Esophagus muscularis mucosa (tissue), 4 donors: Measurements from ENCODE around the gene NUP62. TPM values are rescaled to one million over a fixed set of nuclear protein-coding genes. Genes with fewer than 3 reads are reported as not detected.

Source experiments
- DNase-seq: peaks from one replicate; pipeline ENCODE4 v3.0.0-alpha.2; 2017; ENCODE audit errors: extremely low spot score
- H3K27ac ChIP-seq, 4 donors: fragments of 200-600 bp; sonication (generic); replicated peaks in 1 of 4; 1 replicate in 3 of 4; 2 replicates in 1 of 4; pipeline ENCODE4 v1.5.1; 2016 to 2019; ENCODE audit warnings: mild to moderate bottlenecking in 1 of 4
- H3K27me3 ChIP-seq, 4 donors: fragments of 200-600 bp; sonication (generic); one replicate each; pipeline versions ENCODE4 v1.5.1 to v1.6.0; 2016 to 2019
- H3K36me3 ChIP-seq, 4 donors: fragments of 200-600 bp; sonication (generic); one replicate each; pipeline ENCODE4 v1.5.1; 2016 to 2019
- H3K4me1 ChIP-seq, 4 donors: fragments of 200-600 bp; sonication (generic); one replicate each; pipeline ENCODE4 v1.5.1; 2016 to 2019
- H3K4me3 ChIP-seq, 4 donors: fragments of 200-600 bp; sonication (generic); 1 replicate in 2 of 4; 2 replicates in 2 of 4; pipeline ENCODE4 v1.5.1; 2016 to 2019; ENCODE audit warnings: mild to moderate bottlenecking in 4 of 4, moderate library complexity in 1 of 4
- H3K9me3 ChIP-seq, 4 donors: fragments of 200-600 bp; sonication (generic); 1 replicate in 3 of 4; 2 replicates in 1 of 4; pipeline ENCODE4 v1.5.1; 2016 to 2019
- EP300 ChIP-seq: sonication (generic); formaldehyde crosslinking; IDR thresholded peaks from one replicate; pipeline ENCODE4 v1.6.1; 2017; ENCODE audit warnings: antibody characterized with exemption
- POLR2A ChIP-seq: fragments of 450-650 bp; IDR thresholded peaks from one replicate; pipeline ENCODE4 v1.6.1; 2017; ENCODE audit warnings: antibody characterized with exemption, moderate library complexity, mild to moderate bottlenecking, low read depth
- POLR2AphosphoS5 ChIP-seq, 2 donors: sonication (generic); formaldehyde crosslinking; IDR thresholded peaks; one replicate each; pipeline ENCODE4 v1.6.1; 2017; ENCODE audit warnings: antibody characterized with exemption in 2 of 2
- WGBS: methylation state at CpG from one replicate; pipeline ENCODE4 v1.1.5; 2018; 5-methylcytosine and 5-hydroxymethylcytosine counted together
- intact Hi-C: fragments of 100-400 bp; cut with DNase I; formaldehyde crosslinking; loops from one replicate; pipeline ENCODE4 v1.15.1; 2023
- total RNA-seq, 4 donors: library from RNA; depleted of rRNA; stranded (reverse); fragments of >200 nt; gene quantifications; one replicate each; pipeline versions ENCODE4 v1.1.0 to v1.2.1, GENCODE V29; 2016
- TF ChIP-seq, protein P1 (sequence below), 3 experiments: fragments of 200-600 bp in 2 of 3; fragments of 450-650 bp in 1 of 3; sonication (generic) in 2 of 3; IDR thresholded peaks; one replicate each; pipeline ENCODE4 v1.5.1; 2017 to 2019; ENCODE audit warnings: antibody characterized with exemption in 3 of 3, mild to moderate bottlenecking in 2 of 3, moderate library complexity in 1 of 3

NUP62 gene
- total RNA-seq, 4 donors from 2014 or later: 27.0 to 44.3 (median 35.9) TPM

DNA sequence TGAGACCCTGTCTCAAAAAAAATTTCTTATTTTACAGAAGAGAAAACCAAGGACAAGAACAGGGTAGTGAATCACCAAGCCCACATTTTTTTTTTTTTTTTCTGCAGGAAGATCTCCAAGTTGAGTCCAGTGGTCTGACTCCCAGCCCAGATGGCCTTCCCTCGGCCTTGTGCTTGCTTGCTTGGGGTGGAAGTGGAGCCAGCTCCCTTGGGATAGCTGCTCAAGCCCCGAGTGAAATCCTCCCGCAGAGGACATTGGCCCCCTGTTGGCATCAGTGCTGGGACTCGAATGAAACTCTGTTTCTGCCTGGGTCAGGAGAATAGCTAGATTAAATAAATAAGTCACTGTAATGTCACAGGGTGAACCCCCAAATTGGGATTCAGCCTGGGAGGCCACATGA lies 9.4 kb upstream of the NUP62 start:
- WGBS: 91% methylated on average over 3 of the region's 4 CpGs
- intact Hi-C loops: no loop called here
- TF ChIP-seq, protein P1, sequence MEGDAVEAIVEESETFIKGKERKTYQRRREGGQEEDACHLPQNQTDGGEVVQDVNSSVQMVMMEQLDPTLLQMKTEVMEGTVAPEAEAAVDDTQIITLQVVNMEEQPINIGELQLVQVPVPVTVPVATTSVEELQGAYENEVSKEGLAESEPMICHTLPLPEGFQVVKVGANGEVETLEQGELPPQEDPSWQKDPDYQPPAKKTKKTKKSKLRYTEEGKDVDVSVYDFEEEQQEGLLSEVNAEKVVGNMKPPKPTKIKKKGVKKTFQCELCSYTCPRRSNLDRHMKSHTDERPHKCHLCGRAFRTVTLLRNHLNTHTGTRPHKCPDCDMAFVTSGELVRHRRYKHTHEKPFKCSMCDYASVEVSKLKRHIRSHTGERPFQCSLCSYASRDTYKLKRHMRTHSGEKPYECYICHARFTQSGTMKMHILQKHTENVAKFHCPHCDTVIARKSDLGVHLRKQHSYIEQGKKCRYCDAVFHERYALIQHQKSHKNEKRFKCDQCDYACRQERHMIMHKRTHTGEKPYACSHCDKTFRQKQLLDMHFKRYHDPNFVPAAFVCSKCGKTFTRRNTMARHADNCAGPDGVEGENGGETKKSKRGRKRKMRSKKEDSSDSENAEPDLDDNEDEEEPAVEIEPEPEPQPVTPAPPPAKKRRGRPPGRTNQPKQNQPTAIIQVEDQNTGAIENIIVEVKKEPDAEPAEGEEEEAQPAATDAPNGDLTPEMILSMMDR (IDR thresholded peaks at IDR 0.05): no peak
- no peak for TF ChIP-seq POLR2A
- TF ChIP-seq POLR2AphosphoS5 (IDR thresholded peaks at IDR 0.05): no peak
- TF ChIP-seq EP300: no peak
- Histone ChIP-seq H3K4me3 (no peak overlapping the region), H3K9me3 (no peaks in the 10 kb centered on the region), H3K4me1 (peaks cover 6 to 9% (median 9%) of the 10 kb centered on the region in 4 donors), H3K27me3 (peaks cover 0 to 8% (median 0%) of the 10 kb centered on the region in 4 donors), H3K36me3 (no peaks in the 10 kb centered on the region), H3K27ac (no peak overlapping the region)
- no peak for DNase-seq

DNA sequence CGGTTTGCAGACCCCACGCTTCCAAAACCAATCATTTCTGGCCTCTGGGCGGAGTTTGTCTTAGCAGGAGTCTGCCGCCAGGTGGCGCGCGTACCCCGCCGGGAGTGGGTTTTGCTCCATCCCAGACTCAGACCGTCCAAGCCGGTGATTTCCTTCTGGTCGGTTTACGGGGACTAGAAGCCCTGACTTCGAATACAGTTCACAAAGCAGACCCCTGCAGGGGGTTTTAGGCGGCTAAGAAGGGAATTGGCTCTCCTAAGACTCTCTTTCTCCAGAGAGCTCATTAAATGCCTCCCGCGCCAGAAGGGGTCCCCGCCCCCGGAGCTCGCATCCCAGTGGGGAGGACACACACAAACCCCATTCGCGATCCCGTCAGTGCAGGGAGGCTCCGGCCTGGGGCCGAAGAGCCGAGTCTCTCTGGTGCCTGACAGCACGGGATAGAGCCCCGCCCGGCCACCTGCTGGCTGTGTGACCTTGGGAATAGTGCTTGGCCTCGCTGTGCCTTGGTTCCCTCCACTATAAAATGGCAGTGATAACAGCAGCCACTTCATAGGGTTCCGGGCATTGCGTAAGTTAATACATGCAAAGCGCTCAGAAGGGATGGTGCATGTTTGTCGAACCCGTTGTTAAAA lies 8.6 kb upstream of the NUP62 start:
- peaks cover 0 to 4% (median under 1%) of the 10 kb centered on the region in 4 donors for H3K36me3 ChIP-seq
- H3K4me1 ChIP-seq: peaks cover 6 to 9% (median 9%) of the 10 kb centered on the region in 4 donors
- H3K27ac ChIP-seq: no peak overlapping the region
- intact Hi-C loops: loop anchor here (2.0 kb wide), 1 partner anchor 45 kb away; no protein-coding TSS in a partner anchor
- no peaks in the 10 kb centered on the region for H3K9me3 ChIP-seq
- H3K4me3 ChIP-seq: peak overlapping the region; percentile 27 to 34 (median 30)
- H3K27me3 ChIP-seq: peaks cover 0 to 8% (median 0%) of the 10 kb centered on the region in 4 donors
- WGBS: 23% methylated on average over 22 of the region's 35 CpGs
- peak in 1 of 2 donors; percentile 36 for TF ChIP-seq POLR2AphosphoS5 (IDR thresholded peaks at IDR 0.05)
- TF ChIP-seq, protein P1 (IDR thresholded peaks at IDR 0.05): peak; percentile 93 to 98 (median 96)
- no peak for TF ChIP-seq POLR2A
- no peak for TF ChIP-seq EP300
- DNase-seq: peak; percentile 95

DNA sequence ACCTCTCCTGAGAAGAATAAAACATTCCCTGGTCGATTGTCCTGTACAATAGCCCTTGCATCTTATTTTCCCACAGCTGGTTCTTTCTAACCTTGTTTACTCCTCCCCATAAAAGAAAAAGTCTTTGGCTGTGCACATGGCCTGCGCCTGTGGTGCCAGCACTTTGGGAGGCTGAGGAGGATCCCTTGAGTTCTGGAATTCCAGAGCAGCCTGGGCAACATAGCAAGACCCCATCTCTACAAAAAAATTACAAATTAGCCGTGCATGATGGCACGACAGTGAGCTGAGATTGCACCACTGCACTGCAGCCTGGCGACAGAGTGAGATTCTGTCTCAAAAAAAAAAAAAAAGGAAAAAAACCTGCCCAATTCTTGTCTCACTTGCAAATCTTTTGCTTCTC lies 7.2 kb upstream of the NUP62 start:
- H3K4me1 ChIP-seq: peaks cover 6 to 9% (median 9%) of the 10 kb centered on the region in 4 donors
- no peak overlapping the region for H3K4me3 ChIP-seq
- 71% methylated on average over 5 of the region's 5 CpGs for WGBS
- peaks cover 0 to 3% (median 0%) of the 10 kb centered on the region in 4 donors for H3K27me3 ChIP-seq
- DNase-seq: no peak
- H3K27ac ChIP-seq: no peak overlapping the region
- H3K36me3 ChIP-seq: peaks cover 0 to 12% (median 7%) of the 10 kb centered on the region in 4 donors
- no peaks in the 10 kb centered on the region for H3K9me3 ChIP-seq
- intact Hi-C loops: loop anchor here (2.0 kb wide), 1 partner anchor 46 kb away; no protein-coding TSS in a partner anchor
- TF ChIP-seq POLR2AphosphoS5 (IDR thresholded peaks at IDR 0.05) (no peak), EP300 (no peak), POLR2A (no peak)
- TF ChIP-seq, protein P1 (IDR thresholded peaks at IDR 0.05): no peak

DNA sequence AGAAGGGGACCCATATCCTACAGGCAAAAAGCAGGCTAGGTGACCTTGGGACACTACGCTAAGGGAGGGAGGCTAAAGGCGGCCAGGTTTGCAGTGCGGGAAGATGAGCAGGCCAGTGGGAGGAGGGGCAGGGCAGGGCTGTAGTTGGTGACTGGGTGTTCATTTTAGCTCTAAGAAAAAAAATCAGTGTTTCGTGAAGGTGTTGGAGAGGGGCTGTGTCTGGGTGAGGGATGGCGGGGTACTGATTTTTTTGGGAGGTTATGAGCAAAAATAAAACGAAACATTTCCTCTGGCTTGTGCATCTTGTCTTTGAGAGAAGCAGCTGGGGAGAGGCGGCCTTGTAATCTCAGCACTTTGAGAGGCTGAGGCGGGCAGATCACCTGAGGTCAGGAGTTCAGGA lies 4.3 kb upstream of the NUP62 start:
- H3K4me3 ChIP-seq: no peak overlapping the region
- peaks cover 0 to 12% (median 7%) of the 10 kb centered on the region in 4 donors for H3K36me3 ChIP-seq
- peaks cover 9 to 23% (median 22%) of the 10 kb centered on the region in 4 donors for H3K4me1 ChIP-seq
- no peak for DNase-seq
- TF ChIP-seq POLR2AphosphoS5 (IDR thresholded peaks at IDR 0.05): no peak
- TF ChIP-seq POLR2A: no peak
- TF ChIP-seq, protein P1 (IDR thresholded peaks at IDR 0.05): no peak
- no peak for TF ChIP-seq EP300
- intact Hi-C loops: no loop called here
- H3K9me3 ChIP-seq: no peaks in the 10 kb centered on the region
- H3K27me3 ChIP-seq: no peaks in the 10 kb centered on the region
- no peak overlapping the region for H3K27ac ChIP-seq
- 97% methylated on average over 8 of the region's 8 CpGs for WGBS
